GM21528 (cell line): ENCODE data around the gene GLIS2.
"Not testable (repeated sequence)": the region's sequence is repeated elsewhere in the genome, so short reads cannot be mapped to it uniquely, and the experiment has no call there.

Experiments
- ATAC-seq: cut with Tn5 transposase; IDR thresholded peaks from one replicate; pipeline ENCODE4 v1.9.1; 2021; ENCODE audit warnings: mild to moderate bottlenecking, moderate library complexity; ENCODE audit not compliant: unreplicated experiment, low FRiP score

The GLIS2 gene

DNA sequence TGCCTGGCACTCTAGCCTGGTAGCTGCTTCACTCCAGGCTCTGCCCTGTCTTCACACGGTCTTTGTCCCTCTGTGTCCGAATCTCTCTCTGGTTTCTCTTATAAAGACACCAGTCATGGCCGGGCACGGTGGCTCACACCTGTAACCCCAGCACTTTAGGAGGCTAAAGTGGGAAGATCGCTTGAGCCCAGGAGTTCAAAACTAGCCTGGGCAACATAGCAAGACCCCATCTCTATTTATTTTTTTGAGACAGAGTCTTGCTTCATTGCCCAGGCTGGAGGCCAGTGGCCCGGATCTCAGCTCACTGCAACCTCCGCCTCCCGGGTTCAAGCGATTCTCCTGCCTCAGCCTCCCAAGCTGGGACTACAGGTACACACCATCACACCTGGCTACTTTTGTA lies 17.8 kb downstream of the GLIS2 start:
- not testable (repeated sequence) for ATAC-seq

DNA sequence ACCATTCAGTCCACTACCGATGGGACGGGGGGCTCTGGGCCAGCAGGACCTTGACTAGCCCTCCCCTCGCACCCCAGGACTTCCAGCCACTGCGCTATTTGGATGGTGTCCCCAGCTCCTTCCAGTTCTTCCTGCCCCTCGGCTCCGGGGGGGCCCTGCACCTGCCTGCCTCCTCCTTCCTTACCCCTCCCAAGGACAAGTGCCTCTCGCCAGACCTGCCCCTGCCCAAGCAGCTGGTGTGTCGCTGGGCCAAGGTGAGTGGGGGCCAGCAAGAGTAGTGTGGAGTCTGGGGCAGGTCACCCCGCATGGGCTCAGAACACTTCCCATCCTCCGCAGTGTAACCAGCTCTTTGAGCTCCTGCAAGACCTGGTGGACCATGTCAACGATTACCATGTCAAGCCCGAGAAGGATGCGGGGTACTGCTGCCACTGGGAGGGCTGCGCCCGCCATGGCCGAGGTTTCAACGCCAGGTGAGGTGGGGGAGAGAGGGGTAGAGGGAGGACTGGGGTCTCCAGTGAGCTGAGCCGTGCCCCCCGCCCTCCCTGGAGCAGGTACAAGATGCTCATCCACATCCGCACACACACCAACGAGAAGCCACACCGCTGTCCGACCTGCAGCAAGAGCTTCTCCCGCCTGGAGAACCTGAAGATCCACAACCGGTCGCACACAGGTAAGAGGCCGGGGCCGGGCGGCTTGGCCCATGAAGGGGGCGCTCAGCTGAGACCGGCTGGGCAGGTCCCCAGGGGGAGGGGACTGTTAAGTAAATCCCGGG lies 19.0 kb downstream of the GLIS2 start:
- ATAC-seq, result no peak

DNA sequence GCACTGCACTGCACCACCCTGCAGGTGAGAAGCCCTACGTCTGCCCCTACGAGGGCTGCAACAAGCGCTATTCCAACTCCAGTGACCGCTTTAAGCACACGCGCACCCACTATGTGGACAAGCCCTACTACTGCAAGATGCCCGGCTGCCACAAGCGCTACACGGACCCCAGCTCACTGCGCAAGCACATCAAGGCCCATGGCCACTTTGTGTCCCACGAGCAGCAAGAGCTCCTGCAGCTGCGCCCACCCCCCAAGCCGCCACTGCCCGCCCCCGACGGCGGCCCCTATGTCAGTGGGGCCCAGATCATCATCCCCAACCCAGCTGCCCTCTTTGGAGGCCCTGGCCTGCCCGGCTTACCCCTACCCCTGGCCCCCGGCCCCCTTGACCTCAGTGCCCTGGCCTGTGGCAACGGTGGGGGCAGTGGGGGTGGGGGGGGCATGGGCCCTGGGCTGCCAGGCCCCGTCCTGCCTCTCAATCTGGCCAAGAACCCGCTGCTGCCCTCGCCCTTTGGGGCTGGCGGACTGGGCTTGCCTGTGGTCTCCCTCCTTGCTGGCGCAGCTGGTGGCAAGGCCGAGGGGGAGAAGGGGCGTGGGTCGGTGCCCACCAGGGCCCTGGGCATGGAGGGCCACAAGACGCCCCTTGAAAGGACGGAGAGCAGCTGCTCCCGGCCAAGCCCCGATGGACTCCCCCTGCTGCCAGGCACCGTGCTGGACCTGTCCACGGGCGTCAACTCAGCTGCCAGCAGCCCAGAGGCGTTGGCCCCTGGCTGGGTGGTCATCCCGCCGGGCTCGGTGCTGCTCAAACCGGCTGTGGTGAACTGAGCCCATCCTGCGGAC lies 21.1 kb downstream of the GLIS2 start:
- ATAC-seq, result no peak

DNA sequence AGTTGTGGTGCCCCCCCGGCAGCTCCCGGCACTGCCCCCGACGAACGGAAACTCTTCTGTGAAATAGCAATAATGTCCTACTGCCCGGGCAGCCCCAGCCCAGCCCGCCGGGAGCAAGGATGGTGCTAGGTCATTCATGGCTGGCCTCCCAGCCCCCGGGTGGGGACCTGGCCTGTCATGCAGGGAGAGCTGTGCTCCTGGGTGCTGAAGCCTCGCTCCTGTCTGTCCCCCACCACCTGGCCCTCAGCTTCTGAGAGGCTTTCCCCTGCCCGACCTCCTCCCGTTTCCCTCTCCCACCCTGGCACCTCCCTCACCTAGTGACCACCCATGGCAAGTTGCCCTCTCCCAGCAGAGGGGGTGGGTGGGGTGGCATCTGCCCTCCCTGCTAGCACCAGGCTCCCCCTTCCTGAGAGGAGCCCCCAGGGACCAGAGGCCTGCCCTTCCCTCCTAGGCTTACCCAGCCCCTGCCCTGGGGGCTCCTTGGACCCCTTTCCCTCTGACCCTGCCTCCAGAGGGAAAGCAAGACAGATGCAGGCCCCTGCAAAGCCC lies 21.7 kb downstream of the GLIS2 start:
- ATAC-seq, result no peak

DNA sequence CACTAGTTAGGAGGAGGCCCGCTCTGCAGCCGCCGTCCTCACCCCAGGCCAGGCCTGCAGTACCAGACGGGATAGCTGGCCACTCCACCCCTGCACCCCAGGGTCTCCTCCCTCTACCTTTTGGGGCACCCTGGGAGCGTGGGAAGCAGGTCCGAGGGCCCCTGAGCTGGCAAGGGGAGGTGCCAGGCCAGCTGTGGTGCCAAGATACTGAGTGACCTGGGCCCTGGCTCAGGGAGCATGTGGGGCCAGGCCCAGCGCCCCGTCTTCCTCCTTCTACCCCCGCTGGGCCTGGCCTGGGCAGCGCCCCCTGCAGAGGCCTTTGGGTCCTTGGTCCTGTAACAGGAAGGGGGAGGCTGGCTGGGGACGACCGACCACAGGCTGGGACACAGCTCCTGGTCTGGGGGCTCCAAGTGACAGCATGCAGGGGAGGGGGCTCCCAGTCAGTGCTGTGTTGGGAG lies 22.3 kb downstream of the GLIS2 start:
- ATAC-seq, result no peak

DNA sequence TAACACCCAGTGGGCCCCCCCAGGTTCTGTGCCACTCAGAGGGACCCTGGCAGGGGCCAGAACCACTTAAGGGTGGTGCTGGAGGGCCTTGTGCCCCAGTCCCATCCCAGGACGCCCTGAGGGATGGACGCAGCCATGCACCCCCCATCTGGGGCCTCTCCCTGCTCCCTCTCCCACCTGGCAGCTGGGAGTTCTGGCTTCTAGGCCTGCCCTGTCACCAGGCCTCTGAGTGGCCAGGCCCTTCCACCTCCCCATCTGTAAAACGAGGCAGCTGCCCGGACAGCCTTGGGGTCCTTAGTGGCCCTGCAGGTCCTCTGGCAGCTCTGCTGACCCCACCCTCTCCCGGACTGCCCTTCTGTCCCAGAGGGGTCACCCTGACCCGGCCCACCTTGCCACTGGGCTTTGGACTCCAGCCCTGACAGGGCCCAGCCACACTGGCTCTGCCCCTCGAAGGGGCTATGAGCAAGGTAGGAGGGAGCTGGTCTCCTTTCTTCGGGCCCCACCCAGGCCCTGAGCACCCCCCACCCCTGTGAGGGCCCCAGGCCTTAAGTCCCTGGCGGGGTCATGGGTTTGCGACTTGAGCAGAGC lies 22.9 kb downstream of the GLIS2 start:
- ATAC-seq, result no peak

DNA sequence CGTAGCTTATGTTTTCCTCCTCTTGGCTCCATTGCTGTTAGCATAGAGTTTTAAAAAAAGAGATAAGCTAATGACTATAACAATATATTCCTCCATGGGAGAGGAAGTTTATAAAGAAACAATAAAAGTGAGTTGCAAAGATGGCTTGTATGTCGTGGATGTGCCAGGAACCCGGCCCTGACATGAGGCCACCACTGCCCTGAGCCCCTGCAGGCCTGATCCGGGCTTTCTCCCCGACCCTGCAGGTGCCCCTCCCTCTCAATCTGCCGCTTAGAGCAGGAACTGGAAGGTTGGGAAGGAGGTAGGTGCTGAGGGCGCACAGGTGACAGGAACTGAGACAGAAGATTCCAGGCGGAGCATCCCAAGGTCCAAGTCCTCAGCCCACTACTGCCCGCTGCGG lies 23.6 kb downstream of the GLIS2 start:
- no peak for ATAC-seq

DNA sequence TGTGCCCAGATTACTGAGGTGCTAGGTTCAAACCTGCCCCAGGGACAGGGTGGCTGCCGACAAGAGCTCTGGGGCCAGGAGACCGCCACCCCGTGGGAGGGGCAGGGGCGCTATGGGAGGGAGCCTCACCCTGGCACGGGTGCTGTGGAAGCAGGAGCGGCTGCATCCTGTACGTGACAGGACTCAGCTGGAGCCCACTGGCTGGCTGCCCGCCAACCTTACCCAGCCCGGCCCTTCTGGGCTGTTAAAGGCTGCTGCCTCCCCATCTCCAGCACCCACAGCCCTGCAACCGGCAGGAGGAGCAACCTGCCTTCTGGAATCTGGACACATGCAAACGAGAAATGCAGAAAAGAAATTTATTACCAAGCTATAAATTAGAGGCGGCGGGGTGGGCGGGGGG lies 24.0 kb downstream of the GLIS2 start:
- ATAC-seq, result no peak

DNA sequence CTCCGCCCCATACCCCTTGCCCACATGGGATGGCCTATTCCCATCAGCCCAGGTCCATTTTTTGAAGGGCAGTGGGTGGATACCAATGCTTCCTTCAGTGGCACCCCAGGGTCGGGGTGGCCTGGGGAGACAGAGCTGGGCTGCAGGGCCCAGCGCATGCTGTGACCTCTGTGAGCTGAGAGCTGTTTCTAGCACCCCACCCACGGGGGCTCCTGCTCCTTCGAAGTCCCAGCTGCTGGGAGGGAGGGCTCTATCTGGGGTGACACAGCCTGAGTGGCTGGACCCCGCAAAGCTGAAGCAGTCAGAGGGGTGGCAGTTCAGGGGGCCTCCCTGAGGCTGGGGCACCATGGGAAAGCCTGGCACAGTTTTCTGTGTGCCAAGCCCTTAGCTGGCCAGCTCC lies 24.6 kb downstream of the GLIS2 start:
- ATAC-seq, result no peak

DNA sequence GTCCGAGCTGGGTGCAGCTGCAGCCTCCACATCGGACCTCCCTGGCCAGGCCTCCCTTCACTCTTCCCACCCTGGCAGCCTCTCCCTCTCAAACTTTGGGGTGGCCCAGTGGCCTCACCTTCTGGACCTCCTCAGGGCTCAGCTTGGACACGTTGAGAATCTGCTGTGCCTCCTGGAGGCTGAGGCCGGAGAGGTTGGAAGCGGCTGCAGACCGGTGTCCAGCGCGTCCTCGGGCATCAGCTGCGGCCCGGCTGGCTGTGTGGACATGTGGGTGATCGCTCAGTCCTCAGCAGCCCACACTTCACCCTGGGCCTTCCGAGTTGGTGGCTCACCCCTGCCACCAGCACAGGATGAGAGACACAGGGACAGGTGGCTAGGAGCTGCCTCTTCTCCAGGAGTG lies 25.4 kb downstream of the GLIS2 start:
- ATAC-seq, result no peak

DNA sequence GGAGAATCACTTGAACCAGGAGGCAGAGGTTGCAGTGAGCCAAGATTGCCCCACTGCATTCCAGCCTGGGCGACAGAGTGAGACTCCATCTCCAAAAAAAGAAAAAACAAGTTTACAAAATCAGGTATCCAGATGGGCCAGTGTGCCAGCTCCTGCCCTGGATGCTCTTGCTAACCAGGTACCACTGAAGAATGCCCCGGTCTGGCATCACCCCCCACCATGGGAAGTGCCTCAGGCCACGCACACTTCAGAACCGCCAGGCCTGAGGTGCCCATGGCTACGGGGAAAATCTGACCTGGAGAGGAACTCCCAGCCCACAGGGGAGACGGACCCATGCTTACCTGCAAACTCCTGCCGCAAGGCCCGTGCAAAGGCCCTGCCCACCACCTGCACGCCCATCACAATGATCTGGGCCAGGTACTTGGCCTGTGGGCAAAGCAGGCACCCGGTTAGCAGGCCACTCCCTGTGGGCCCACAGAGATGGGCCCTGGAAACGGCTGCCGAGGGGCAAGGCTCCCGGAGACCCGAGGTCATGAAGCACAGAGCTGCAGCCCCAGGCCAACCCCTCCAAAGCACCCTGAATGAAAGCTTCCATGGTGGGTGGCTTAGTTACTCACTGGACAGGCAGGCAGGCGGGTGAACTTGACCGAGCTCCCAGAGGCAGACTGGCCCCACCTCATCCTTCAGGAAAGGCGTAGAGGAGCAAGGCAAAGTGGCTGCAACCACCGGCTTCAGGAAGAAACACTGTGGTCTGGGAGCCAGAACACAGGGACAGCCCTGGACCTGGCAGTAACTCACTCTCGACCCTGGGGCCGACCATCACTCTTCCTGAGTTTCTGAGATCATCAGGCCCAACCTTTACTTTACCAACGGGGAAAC lies 27.2 kb downstream of the GLIS2 start:
- ATAC-seq, result no peak

DNA sequence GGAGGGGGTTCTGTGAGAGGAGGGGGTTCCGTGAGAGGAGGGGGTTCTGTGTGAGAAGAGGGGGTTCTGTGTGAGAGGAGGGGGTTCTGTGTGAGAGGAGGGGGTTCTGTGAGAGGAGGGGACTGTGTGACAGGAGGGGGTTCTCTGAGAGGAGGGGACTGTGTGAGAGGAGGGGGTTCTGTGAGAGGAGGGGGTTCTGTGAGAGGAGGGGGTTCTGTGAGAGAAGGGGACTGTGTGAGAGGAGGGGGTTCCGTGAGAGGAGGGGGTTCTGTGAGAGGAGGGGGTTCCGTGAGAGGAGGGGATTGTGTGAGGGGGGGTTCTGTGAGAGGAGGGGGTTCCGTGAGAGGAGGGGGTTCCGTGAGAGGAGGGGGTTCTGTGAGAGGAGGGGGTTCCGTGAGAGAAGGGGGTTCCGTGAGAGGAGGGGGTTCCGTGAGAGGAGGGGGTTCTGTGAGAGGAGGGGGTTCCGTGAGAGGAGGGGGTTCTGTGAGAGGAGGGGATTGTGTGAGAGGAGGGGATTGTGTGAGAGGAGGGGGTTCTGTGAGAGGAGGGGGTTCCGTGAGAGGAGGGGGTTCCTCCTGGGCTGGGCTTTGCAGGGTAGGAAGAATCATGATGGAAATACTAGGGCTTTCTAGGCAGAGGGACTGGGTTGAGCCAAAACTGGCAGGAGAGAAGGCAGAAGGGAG lies 28.6 kb downstream of the GLIS2 start:
- ATAC-seq, result not testable (repeated sequence)

DNA sequence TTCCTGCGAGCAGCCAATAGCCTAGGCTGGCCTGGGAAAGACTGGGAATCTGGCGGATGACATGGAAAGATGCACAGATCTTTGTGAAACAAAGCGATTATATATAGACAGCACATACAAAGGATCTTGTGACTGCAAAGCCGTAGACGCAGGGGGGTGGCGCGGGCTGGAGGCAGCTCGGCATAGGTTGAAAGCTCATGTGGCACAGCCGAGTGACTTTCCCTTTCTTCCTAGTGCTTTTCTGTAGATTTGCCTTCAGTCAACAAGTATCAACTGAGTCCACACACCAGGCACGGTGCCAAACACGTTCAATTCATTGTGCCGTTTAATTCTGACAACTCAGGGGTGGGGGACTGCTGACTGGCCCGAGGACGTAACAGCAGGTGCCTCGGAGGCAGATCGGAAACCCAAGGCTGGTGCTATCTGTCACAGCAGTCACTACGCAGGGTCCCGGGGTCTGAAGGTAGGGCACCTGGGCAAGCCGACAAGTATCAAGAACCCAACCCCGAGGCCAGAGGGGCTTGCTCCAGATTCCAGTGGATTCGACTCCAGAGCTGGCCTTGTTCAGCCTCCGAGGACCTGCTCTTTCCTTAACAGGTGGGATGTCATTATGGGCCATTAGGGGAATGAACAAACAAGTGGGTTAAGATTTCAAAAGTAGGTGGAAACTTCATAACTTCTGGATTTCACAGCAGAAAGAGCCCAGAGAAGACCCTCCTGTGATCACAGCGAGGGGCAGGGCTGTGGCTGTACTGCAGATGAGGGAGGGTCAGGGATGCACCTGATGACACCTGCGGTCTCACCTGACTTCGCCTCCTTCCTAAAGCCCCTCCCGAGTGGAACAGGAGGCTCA lies 29.3 kb downstream of the GLIS2 start:
- no peak for ATAC-seq

DNA sequence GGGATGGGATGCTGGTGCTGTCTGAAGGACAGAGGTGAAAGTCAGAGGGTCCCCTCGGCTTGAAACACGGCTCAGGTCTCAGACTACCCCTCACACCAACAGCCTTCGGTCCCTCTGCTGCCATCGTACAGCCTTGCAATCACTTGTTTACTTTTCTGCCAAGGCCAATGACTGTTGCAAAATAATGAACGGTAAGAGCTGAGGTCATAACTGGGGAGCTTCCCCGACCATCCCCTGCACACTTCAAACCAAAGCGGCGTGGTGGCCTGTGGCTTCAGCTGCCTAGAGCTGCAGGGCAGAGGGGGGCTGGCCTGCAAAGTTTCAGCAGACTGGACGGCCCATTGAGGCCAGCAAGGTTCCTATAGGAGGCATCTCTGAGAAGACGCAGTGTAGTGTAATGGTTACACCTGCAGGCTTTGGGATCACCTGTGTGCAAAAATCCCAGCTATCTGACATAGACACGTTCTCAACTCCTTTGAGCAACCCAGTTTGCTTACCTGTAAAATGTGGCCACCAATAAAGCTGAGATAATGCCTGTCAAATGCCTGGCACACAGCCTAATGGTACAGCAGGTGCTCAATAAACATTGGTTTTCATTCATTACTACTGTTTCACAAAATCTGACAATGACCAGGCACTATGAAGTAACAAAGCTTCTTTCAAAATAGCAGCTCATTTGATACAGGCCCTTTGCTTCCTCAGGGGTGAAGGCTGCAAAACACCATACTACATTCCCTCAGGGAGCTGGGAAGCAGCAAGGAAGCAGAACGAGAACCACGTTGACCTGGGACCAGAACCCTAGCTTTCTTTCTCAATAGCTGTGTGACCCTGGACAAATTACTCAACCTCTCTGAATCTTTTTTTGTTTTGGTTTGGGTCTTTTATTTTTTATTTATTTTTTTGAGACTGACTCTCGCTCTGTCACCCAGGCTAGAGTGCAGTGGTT lies 30.2 kb downstream of the GLIS2 start:
- ATAC-seq, result no peak

DNA sequence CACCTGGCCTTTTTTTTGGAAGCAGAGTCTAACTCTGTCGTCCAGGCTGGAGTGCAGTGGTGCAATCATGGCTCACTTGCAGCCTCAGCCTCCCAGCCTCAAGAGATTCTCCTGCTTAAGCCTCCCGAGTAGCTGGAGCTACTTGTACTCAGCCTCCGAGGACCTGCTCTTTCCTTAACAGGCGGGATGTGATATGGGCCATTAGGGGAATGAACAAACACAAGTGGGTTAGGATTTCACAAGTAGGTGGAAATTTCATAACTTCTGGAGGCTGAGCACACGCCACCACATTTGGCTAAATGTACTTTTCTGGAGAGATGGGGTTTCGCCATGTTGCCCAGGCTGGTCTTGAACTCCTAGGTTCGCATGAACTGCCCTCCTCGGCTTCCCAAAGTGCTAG lies 31.1 kb downstream of the GLIS2 start:
- ATAC-seq, result no peak

DNA sequence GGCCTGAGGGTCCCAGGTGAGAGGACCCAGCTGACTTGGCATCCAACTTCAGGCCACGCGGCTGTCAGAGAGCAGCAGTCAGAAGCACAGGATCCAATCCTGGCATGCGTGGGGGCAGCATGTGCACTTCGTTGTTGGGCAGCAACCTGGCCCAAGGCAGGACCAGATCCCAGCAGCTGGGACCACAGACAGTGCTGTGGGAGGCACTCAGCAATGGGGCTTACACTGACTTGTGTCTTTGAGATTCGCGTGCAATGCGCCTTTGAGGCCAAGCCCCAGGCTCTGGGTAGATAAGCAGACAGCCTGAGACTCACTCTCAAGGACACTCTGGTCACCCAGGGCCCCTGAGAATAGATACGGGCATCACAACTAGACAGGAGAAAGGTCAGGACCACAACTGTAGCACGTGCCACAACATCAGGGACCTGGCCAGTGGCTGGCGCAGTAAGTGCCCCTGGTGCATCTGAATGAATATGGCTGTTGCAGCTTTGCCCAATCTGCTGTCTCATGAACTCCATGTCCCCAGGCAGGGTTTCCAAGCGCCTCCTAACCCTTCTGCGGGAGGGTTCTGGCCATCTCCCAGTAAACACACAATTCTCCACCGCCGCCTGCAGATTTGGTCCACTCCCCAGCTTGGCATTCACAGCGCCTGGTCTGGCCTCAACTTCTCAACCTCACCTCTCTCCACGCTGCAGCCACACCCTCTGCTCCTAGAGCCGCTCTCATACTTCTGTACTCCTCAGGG lies 32.1 kb downstream of the GLIS2 start:
- ATAC-seq, result no peak

DNA sequence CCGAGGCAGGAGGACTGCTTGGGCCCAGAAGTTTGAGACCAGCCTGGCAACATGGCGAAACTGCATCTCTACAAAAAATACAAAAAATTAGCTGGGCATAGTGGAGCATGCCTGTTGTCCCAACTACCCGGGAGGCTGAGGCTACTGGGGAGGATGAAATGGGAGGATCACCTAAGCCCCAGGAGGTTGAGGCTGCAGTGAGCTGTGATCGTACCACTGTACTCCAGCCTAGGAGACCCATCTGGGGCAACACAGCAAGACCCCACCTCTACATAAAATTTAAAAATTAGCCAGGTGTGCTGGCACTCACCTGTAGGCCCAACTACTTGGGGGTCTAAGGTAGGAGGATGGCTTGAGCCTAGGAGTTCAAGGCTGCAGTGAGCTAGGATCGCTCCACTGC lies 33.5 kb downstream of the GLIS2 start:
- ATAC-seq, result no peak
